Karpas-422 (cell line): Measurements from ENCODE around the gene SIPA1L3. TPM values are rescaled to one million over a fixed set of nuclear protein-coding genes. Genes with fewer than 3 reads are reported as not detected.
"Not testable (repeated sequence)": the region's sequence is repeated elsewhere in the genome, so short reads cannot be mapped to it uniquely, and the experiment has no call there.

Experiments used
- DNase-seq: peaks from one replicate; pipeline ENCODE4 v3.0.0-alpha.2; 2015
- H2AFZ ChIP-seq: fragments of 200-600 bp; sonication (generic); 2 replicates; pipeline ENCODE4 v1.6.1; 2014; ENCODE audit warnings: antibody characterized with exemption, low read length, mixed read lengths
- H3K27ac ChIP-seq: fragments of 200-600 bp; sonication (generic); 2 replicates; pipeline ENCODE4 v1.5.1; 2014; ENCODE audit warnings: mild to moderate bottlenecking, low read length, moderate library complexity
- H3K27me3 ChIP-seq: fragments of 200-600 bp; sonication (generic); 2 replicates; pipeline ENCODE4 v1.6.1; 2014; ENCODE audit warnings: low read length, mixed read lengths
- H3K36me3 ChIP-seq: fragments of 200-600 bp; sonication (generic); 2 replicates; pipeline ENCODE4 v1.6.1; 2014; ENCODE audit warnings: low read length, mixed read lengths; ENCODE audit not compliant: insufficient read depth
- H3K4me1 ChIP-seq: fragments of 200-600 bp; sonication (generic); 2 replicates; pipeline ENCODE4 v1.6.1; 2014; ENCODE audit warnings: mild to moderate bottlenecking, low read length, mixed read lengths
- H3K4me2 ChIP-seq: fragments of 200-600 bp; sonication (generic); 2 replicates; pipeline ENCODE4 v1.6.1; 2014; ENCODE audit warnings: low read length, low read depth, mild to moderate bottlenecking; ENCODE audit not compliant: poor library complexity, severe bottlenecking
- H3K4me3 ChIP-seq: fragments of 200-600 bp; sonication (generic); 2 replicates; pipeline ENCODE4 v1.5.1; 2014; ENCODE audit warnings: mild to moderate bottlenecking, antibody characterized with exemption, low read length, mixed read lengths
- H3K79me2 ChIP-seq: fragments of 200-600 bp; sonication (generic); 2 replicates; pipeline ENCODE4 v1.6.1; 2014; ENCODE audit warnings: mild to moderate bottlenecking, low read length, mixed read lengths
- H3K9ac ChIP-seq: fragments of 200-600 bp; sonication (generic); 2 replicates; pipeline ENCODE4 v1.6.0; 2014; ENCODE audit warnings: low read length
- H3K9me2 ChIP-seq: fragments of 200-600 bp; sonication (generic), shearing (Covaris generic); replicated peaks from 2 replicates; pipeline ENCODE4 v1.6.0; 2014; ENCODE audit warnings: mild to moderate bottlenecking, low read length, moderate library complexity; ENCODE audit not compliant: insufficient read depth
- H3K9me3 ChIP-seq: fragments of 300-700, 200-600 bp; sonication (generic); 2 replicates; pipeline ENCODE4 v1.6.1; 2014; ENCODE audit warnings: low read length, mixed read lengths
- H4K20me1 ChIP-seq: fragments of 200-600 bp; sonication (generic); 2 replicates; pipeline ENCODE4 v1.6.1; 2014; ENCODE audit warnings: mild to moderate bottlenecking, antibody characterized with exemption, low read length, low read depth; ENCODE audit not compliant: insufficient read depth
- total RNA-seq: library from RNA; depleted of rRNA; stranded (reverse); fragments of >200 nt; shearing (Covaris generic); gene quantifications from 2 replicates; pipeline ENCODE4 v1.2.3, GENCODE V29; 2014; ENCODE audit warnings: low replicate concordance

The SIPA1L3 gene
- total RNA-seq, 1 experiment from 2014 or later, result 88.1 TPM

DNA sequence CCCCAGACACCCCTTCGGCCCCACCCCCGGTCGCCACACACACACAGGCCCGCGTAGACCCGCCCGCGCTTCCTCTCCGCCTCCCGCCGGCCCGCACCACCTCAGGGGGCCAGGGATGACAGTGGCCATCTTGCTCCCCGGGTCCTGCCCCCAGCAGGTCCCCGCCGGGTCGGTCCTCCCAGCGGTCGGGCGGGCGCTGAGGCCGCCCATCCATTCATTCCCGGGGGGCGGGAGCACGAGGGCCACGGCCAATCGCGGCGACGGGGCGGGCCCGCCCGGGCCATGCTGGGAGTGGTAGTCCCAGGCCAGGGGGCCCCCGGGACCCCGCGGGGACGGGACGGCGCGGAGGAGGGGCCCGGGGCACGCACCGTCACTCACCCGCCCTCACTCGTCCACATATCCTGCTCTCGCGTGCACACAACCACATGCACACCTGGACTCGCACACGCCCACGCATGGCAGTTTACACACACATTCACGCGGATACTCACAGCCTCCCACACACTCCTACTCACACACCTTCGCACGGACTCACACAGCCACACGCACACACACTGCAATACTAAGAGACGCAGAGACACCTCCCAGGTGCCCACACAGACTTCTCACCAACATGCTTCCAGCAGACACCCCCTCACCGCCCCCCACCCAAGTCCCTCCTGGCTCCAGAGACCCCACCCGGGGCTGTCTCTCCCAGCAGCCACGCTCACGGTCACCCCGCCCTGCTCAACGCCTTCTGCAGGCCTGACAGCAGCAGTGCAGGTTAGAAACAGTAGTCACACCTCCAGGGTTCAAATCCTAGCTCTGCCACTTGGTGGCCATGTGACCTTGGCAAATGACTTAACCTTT lies 317.2 kb downstream of the SIPA1L3 start, which contains the start of gene DPF1:
Gene DPF1, minus strand, starts transcription at position 209 of the 849 bp plus-strand sequence. Its CDS starts 80 bp downstream, at position 129.
- H3K9me2 ChIP-seq, result no peaks in the 10 kb centered on the region
- peak; percentile 96 for DNase-seq
- H2AFZ ChIP-seq, result peak within 1 kb of the TSS; percentile 89; the same call in 1 of the 2 replicates
- no peaks in the 10 kb centered on the region for H3K27me3 ChIP-seq
- H4K20me1 ChIP-seq, result no peaks in the 10 kb centered on the region
- peak within 1 kb of the TSS; percentile 73 for H3K4me3 ChIP-seq
- no peak within 1 kb of the TSS for H3K27ac ChIP-seq
- H3K4me2 ChIP-seq, result peak within 1 kb of the TSS; percentile 80
- H3K79me2 ChIP-seq, result peaks cover 8% of the 10 kb centered on the region; the same call in 1 of the 2 replicates
- H3K4me1 ChIP-seq, result peaks cover 22% of the 10 kb centered on the region
- no peaks in the 10 kb centered on the region for H3K9me3 ChIP-seq
- no peaks in the 10 kb centered on the region for H3K36me3 ChIP-seq
- H3K9ac ChIP-seq, result peak within 1 kb of the TSS; percentile 74

DNA sequence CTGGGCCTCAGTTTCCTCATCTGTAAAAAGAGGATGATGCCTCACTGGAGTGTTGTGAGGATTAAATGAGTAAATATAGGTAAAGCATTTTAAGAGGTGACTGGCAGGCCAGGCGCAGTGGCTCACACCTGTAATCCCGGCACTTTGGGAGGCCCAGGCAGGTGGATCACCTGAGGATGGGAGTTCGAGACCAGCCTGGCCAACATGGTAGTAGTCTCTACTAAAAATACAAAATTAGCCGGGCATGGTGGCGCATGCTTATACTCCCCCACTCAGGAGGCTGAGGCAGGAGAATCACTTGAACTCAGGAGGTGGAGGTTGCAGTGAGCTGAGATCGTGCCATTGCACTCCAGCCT lies 317.8 kb downstream of the SIPA1L3 start:
- H2AFZ ChIP-seq, H3K36me3 ChIP-seq, H3K27me3 ChIP-seq, H3K9me2 ChIP-seq, H3K9me3 ChIP-seq, H4K20me1 ChIP-seq, H3K79me2 ChIP-seq, H3K9ac ChIP-seq, H3K27ac ChIP-seq, DNase-seq, H3K4me3 ChIP-seq: not testable (repeated sequence)
- peak overlapping the region; percentile 80 for H3K4me2 ChIP-seq
- H3K4me1 ChIP-seq, result peaks cover 24% of the 10 kb centered on the region

DNA sequence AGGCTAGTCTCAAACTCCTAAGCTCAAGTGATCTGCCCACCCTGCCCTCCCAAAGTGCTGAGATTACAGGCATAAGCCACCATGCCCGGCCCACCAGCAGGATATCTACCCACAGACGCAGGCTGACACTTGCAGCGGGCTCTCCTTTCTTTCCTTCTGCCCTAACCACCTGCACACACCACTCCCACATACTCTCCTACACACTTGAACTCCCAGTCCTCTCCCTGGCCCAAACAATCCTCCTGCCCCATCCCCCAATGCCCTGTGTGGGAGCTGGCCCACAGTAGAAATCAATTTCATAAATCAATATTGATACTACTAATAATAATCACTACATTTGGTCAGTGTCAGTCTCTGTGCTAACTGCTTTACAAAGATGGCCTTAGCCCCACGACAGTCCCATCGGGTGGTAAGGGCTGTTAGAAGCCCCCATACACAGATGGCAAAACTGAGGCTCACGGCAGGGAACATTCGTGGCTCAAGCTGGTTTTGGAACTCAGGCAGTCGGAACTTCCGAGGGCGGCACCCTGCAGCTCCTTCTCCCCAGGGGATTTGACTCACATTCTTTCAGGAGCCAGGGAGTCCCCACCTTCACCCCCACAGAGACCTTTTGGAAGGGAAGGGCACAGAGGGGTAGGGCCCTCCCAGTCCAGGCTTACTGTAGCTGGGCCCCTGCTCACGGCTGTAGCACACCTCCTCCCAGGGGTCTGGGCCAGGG lies 320.4 kb downstream of the SIPA1L3 start:
- H3K4me2 ChIP-seq, result no peak overlapping the region
- no peak overlapping the region for H3K4me3 ChIP-seq
- H3K9me3 ChIP-seq, result no peaks in the 10 kb centered on the region
- H4K20me1 ChIP-seq, result no peaks in the 10 kb centered on the region
- H3K27ac ChIP-seq, result no peak overlapping the region
- no peaks in the 10 kb centered on the region for H3K9me2 ChIP-seq
- no peak overlapping the region for H3K9ac ChIP-seq
- no peak overlapping the region for H2AFZ ChIP-seq
- H3K27me3 ChIP-seq, result no peaks in the 10 kb centered on the region
- H3K4me1 ChIP-seq, result peaks cover 27% of the 10 kb centered on the region
- DNase-seq, result no peak
- peaks cover 8% of the 10 kb centered on the region; the same call in 1 of the 2 replicates for H3K79me2 ChIP-seq
- no peaks in the 10 kb centered on the region for H3K36me3 ChIP-seq

DNA sequence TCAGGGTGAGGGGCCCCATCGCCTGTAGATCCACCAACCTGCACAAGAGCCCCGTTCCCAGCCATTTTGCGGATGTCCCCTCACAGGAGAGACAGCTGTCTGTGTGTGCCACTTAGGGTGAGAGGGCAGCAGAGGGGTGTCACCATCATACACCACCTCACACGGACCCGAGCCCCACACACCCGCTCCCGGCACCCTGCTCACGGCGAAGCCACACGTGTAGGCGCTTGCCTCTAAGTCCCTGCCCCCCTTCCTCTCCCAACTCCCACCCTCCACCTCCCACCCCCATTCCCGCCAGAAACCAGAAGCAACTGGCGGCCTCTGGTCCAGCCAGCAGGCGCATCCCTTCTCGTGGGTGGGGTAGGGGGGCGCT lies 321.0 kb downstream of the SIPA1L3 start:
- Histone ChIP-seq H3K4me2 (no peak overlapping the region), H3K79me2 (peaks cover 6% of the 10 kb centered on the region; the same call in 1 of the 2 replicates), H3K4me1 (peaks cover 26% of the 10 kb centered on the region), H3K9me3 (no peaks in the 10 kb centered on the region), H3K27ac (no peak overlapping the region), H3K4me3 (no peak overlapping the region), H4K20me1 (no peaks in the 10 kb centered on the region), H3K9ac (no peak overlapping the region), H2AFZ (no peak overlapping the region), H3K36me3 (no peaks in the 10 kb centered on the region), H3K9me2 (no peaks in the 10 kb centered on the region), H3K27me3 (no peaks in the 10 kb centered on the region)
- no peak for DNase-seq

- H2AFZ ChIP-seq, result no peak overlapping the region
- H4K20me1 ChIP-seq, result no peaks in the 10 kb centered on the region
- no peak overlapping the region for H3K27ac ChIP-seq
- H3K4me2 ChIP-seq, result peak overlapping the region; percentile 89
- H3K27me3 ChIP-seq, result no peaks in the 10 kb centered on the region
- peaks cover 20% of the 10 kb centered on the region for H3K4me1 ChIP-seq
- H3K79me2 ChIP-seq, result no peaks in the 10 kb centered on the region; the same call in 1 of the 2 replicates
- peak overlapping the region; percentile 63 for H3K9ac ChIP-seq
- peak overlapping the region; percentile 75 for H3K4me3 ChIP-seq
- H3K36me3 ChIP-seq, result no peaks in the 10 kb centered on the region
- DNase-seq, result no peak
- no peaks in the 10 kb centered on the region for H3K9me2 ChIP-seq
- no peaks in the 10 kb centered on the region for H3K9me3 ChIP-seq
Measured at GRCh38 chr19:38228491-38229439, 321.8 kb downstream of the SIPA1L3 start.

GRCh38 chr19:38229585-38230073 lies 322.6 kb downstream of the SIPA1L3 start:
- Histone ChIP-seq H3K9ac (peak overlapping the region; percentile 63), H3K36me3 (no peaks in the 10 kb centered on the region), H3K27me3 (no peaks in the 10 kb centered on the region), H4K20me1 (no peaks in the 10 kb centered on the region), H3K4me3 (peak overlapping the region; percentile 75), H3K4me1 (peaks cover 15% of the 10 kb centered on the region), H3K9me2 (no peaks in the 10 kb centered on the region), H3K4me2 (peak overlapping the region; percentile 89), H3K27ac (no peak overlapping the region), H2AFZ (peak overlapping the region; percentile 96; the same call in 1 of the 2 replicates), H3K9me3 (no peaks in the 10 kb centered on the region), H3K79me2 (no peaks in the 10 kb centered on the region)
- DNase-seq, result peak; percentile 97

DNA sequence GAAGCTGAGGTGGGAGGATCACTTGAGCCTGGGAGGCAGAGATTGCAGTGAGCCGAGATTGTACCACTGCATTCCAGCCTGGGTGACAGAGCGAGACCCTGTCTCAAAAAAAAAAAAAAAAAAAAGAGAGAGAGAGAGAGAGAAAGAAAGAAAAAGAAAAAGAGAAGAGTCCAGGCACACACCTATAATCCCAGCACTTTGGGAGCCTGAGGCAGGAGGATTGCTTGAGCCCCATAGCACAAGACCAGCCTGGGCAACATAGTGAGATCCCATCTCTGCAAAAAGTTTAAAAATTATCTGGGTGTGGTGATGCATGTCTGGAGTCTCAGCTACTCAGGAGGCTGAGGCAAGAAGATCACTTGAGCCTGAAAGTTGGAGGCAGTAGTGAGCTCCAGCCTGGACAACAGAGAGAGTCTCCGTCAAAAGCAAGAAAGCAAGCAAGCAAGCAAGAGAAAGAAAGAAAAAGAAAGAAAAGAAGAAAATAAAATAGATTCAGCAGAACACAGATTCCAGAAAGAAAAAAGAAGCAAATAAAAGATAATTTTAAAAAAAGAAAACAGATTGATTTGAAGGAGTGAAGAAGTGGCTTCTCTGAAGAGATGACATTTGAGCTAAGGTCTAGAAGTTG lies 323.6 kb downstream of the SIPA1L3 start:
- not testable (repeated sequence) for H3K27ac ChIP-seq, H3K27me3 ChIP-seq, H4K20me1 ChIP-seq, H3K36me3 ChIP-seq, H3K9ac ChIP-seq, H2AFZ ChIP-seq, H3K4me3 ChIP-seq, H3K9me3 ChIP-seq, H3K79me2 ChIP-seq, H3K9me2 ChIP-seq, H3K4me2 ChIP-seq, DNase-seq
- peaks cover 15% of the 10 kb centered on the region for H3K4me1 ChIP-seq
